ENCODE data around the gene CEP131. TPM values are rescaled to one million over a fixed set of nuclear protein-coding genes. Genes with fewer than 3 reads are reported as not detected.

Gene CEP131
- total and polyA plus RNA-seq, 2 of the 4 experiments (the other 2 are of a cell fraction), result 4.8 to 9.6 TPM

DNA sequence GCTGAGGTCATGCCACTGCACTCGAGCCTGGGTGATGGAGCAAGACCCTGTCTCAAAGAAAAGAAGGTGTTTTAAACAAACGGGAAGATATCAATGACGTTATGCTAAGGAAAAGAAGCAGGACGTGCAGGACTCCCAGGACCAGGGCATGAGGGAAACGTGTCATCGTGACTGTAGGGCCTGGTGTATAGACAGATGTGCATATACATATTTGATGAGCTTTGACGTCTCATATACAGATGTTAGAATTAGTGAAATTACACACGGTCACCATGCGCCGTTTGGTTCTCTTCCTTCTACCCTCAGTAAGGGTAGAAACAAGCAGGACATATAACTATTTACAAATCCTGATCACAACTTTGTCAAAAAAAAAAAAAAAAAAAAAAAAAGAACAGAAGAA lies 75.1 kb downstream of the CEP131 start:
- Histone ChIP-seq H3K4me3 (ENCODE audit: insufficient read depth, low read depth, low read length) (no peak overlapping the region), H2BK20ac (ENCODE audit: low read depth, low read length) (no peak overlapping the region), H3K9ac (ENCODE audit: low read depth, low read length) (no peak overlapping the region), H2AK5ac (ENCODE audit: low read depth, low read length) (no peak overlapping the region), H3K14ac (replicated peaks; ENCODE audit: low read depth, low read length) (no peak overlapping the region), H4K20me1 (ENCODE audit: insufficient read depth, low read length) (no peaks in the 10 kb centered on the region), H4K91ac (ENCODE audit: insufficient read depth, low read depth, low read length) (no peak overlapping the region), H3K4me1 (ENCODE audit: control insufficient read depth, insufficient read depth, low read length) (no peaks in the 10 kb centered on the region), H2BK120ac (ENCODE audit: low read depth, low read length) (no peak overlapping the region), H3K23ac (ENCODE audit: low read depth, low read length) (no peak overlapping the region), H3K18ac (ENCODE audit: low read depth, low read length) (no peak overlapping the region), H2BK5ac (ENCODE audit: low read depth, low read length, poor library complexity, severe bottlenecking) (no peak overlapping the region), H3K36me3 (ENCODE audit: control insufficient read depth, insufficient read depth, low read length) (no peaks in the 10 kb centered on the region), H3K9me1 (ENCODE audit: insufficient read depth, low read length) (no peaks in the 10 kb centered on the region), H4K5ac (ENCODE audit: low read depth, low read length) (no peak overlapping the region), H4K8ac (ENCODE audit: low read depth in 2 of 2, low read length in 2 of 2) (no peak overlapping the region), H2BK15ac (ENCODE audit: low read depth, low read length) (no peak overlapping the region), H3K4me2 (ENCODE audit: low read depth, low read length) (no peak overlapping the region), H3K79me1 (ENCODE audit: low read depth in 1 of 2, low read length in 2 of 2) (no peaks in the 10 kb centered on the region), H2AK9ac (replicated peaks; ENCODE audit: low read depth, low read length, poor library complexity) (no peak overlapping the region), H3K27me3 (ENCODE audit: control insufficient read depth, insufficient read depth, low read length) (peaks cover 29% of the 10 kb centered on the region), H3K9me3 (ENCODE audit: control insufficient read depth, insufficient read depth, low read length) (no peaks in the 10 kb centered on the region), H2AFZ (replicated peaks; ENCODE audit: low read length, poor library complexity) (no peak overlapping the region), H3K56ac (ENCODE audit: extremely low read depth, insufficient read depth, low read length) (no peak overlapping the region), H3K4ac (ENCODE audit: low read depth, low read length) (no peak overlapping the region), H3K27ac (ENCODE audit: insufficient read depth, low read length) (no peak overlapping the region)
- ChIA-PET POLR2A (ENCODE audit: unreplicated experiment) (interaction anchor here (0.6 kb wide), 1 partner anchor 20 kb away, joined by 3 read pairs; no protein-coding TSS in a partner anchor), CTCF (no interaction called here)
- in situ Hi-C loops (cut with MboI; ENCODE audit: low sequenced_read_pairs) (no loop called here), dilution Hi-C loops (cut with HindIII; ENCODE audit: low sequenced_read_pairs, unreplicated experiment) (no loop called here), intact Hi-C loops (cut with micrococcal nuclease) (no loop called here)
- TF ChIP-seq BHLHE40 (IDR thresholded peaks at IDR 0.05; ENCODE audit: low read depth, low read length) (no peak), USF2 (IDR thresholded peaks at IDR 0.05; ENCODE audit: low read depth, low read length) (no peak), MXI1 (IDR thresholded peaks at IDR 0.05; ENCODE audit: borderline replicate concordance, low read depth, low read length) (no peak), MAFK (IDR thresholded peaks at IDR 0.05; ENCODE audit: low read depth, low read length) (no peak), CHD1 (IDR thresholded peaks at IDR 0.05; ENCODE audit: low read depth, low read length) (no peak), FOS (IDR thresholded peaks at IDR 0.05; ENCODE audit: low read depth, low read length) (no peak), SMC3 (IDR thresholded peaks at IDR 0.05; ENCODE audit: low read depth, low read length) (no peak), RFX5 (IDR thresholded peaks at IDR 0.05; ENCODE audit: low read depth, low read length) (no peak), POLR2A (IDR thresholded peaks at IDR 0.05; ENCODE audit: low read depth, low read length) (no peak), MAZ (IDR thresholded peaks at IDR 0.05; ENCODE audit: borderline replicate concordance, low read depth, low read length) (no peak), CEBPB (IDR thresholded peaks at IDR 0.05; ENCODE audit: low read depth, low read length) (no peak), NFE2L2 (IDR thresholded peaks at IDR 0.05; ENCODE audit: low read depth, low read length) (no peak), RAD21 (IDR thresholded peaks at IDR 0.05; ENCODE audit: low read length) (no peak), RCOR1 (IDR thresholded peaks at IDR 0.05; ENCODE audit: insufficient replicate concordance, low read length) (no peak)
- TF ChIP-seq, protein P1, sequence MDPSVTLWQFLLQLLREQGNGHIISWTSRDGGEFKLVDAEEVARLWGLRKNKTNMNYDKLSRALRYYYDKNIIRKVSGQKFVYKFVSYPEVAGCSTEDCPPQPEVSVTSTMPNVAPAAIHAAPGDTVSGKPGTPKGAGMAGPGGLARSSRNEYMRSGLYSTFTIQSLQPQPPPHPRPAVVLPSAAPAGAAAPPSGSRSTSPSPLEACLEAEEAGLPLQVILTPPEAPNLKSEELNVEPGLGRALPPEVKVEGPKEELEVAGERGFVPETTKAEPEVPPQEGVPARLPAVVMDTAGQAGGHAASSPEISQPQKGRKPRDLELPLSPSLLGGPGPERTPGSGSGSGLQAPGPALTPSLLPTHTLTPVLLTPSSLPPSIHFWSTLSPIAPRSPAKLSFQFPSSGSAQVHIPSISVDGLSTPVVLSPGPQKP (IDR thresholded peaks at IDR 0.05; ENCODE audit: borderline replicate concordance, low read depth, low read length), result no peak
- TF ChIP-seq, protein P2, sequence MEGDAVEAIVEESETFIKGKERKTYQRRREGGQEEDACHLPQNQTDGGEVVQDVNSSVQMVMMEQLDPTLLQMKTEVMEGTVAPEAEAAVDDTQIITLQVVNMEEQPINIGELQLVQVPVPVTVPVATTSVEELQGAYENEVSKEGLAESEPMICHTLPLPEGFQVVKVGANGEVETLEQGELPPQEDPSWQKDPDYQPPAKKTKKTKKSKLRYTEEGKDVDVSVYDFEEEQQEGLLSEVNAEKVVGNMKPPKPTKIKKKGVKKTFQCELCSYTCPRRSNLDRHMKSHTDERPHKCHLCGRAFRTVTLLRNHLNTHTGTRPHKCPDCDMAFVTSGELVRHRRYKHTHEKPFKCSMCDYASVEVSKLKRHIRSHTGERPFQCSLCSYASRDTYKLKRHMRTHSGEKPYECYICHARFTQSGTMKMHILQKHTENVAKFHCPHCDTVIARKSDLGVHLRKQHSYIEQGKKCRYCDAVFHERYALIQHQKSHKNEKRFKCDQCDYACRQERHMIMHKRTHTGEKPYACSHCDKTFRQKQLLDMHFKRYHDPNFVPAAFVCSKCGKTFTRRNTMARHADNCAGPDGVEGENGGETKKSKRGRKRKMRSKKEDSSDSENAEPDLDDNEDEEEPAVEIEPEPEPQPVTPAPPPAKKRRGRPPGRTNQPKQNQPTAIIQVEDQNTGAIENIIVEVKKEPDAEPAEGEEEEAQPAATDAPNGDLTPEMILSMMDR (conservative IDR thresholded peaks at IDR 0.05; ENCODE audit: low read depth, low read length), result no peak
- DNase-seq (no peak), ATAC-seq (ENCODE audit: low read depth) (no peak)
- 28% methylated on average over 2 of the region's 10 CpGs; no CpG with 5 or more reads in 1 of the 2 experiments for WGBS, 2 experiments (ENCODE audit: extremely low coverage in 2 of 2, insufficient read length in 1 of 2)
- no TSS peak for BruUV-seq (replicated peaks)

Data from IMR-90 (cell line).